SHP77 (cell line): Measurements from ENCODE around the gene FBXL19.

Source experiments
- DNase-seq, 2 experiments: peaks; one replicate each; lab custom pipeline; 2025; lab: John Stamatoyannopoulos, UW

The FBXL19 gene

DNA sequence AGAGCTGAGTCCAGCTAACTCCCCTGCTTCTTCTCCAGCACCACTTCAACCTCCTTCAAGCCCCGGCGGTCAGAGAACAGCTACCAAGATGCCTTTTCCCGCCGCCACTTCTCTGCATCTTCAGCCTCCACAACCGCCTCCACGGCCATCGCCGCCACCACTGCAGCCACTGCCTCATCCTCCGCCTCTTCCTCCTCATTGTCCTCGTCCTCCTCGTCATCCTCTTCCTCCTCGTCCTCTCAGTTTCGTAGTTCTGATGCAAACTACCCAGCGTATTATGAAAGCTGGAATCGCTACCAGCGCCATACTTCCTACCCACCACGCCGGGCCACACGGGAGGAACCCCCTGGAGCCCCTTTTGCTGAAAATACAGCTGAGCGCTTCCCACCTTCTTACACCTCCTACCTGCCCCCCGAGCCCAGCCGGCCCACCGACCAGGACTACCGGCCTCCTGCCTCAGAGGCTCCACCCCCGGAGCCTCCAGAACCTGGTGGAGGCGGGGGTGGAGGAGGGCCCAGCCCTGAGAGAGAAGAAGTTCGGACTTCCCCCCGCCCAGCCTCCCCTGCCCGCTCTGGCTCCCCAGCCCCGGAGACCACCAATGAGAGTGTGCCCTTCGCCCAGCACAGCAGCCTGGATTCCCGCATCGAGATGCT, 41.3 kb downstream of the FBXL19 start:
- no peak for DNase-seq

DNA sequence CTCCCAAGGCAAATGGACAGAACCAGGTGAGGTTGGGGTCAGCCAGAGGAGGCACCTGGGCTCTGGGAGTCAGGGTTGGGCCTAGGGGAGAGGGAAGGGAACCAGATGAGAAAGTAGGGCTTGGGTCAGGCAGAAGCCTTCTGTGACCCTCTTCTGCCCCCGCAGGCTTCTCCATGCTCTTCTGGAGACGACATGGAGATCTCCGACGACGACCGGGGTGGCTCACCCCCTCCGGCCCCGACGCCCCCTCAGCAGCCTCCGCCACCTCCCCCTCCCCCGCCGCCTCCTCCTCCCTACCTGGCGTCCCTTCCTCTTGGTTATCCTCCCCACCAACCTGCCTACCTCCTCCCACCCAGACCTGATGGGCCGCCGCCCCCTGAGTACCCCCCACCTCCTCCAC, 42.1 kb downstream of the FBXL19 start:
- DNase-seq = no peak

DNA sequence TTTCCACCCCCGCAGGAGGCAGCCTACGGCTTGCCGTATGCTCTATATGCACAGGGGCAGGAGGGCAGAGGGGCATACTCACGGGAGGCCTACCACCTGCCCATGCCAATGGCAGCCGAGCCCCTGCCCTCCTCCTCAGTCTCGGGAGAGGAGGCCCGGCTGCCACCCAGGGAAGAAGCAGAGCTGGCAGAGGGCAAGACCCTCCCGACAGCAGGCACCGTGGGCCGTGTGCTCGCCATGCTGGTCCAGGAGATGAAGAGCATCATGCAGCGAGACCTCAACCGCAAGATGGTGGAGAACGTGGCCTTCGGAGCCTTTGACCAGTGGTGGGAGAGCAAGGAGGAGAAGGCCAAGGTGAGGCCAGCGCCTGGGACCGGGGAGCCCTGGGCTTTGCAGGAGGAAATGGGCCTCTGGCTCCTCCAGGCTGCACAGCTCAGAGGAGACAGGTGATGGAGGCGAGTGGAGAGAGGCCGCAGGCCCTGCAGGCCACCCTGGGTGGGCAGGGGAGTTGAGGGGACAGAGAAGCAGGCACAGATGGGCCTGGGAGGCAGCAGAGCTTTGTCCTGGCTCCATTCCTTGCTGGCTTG, 42.8 kb downstream of the FBXL19 start:
- DNase-seq = no peak

DNA sequence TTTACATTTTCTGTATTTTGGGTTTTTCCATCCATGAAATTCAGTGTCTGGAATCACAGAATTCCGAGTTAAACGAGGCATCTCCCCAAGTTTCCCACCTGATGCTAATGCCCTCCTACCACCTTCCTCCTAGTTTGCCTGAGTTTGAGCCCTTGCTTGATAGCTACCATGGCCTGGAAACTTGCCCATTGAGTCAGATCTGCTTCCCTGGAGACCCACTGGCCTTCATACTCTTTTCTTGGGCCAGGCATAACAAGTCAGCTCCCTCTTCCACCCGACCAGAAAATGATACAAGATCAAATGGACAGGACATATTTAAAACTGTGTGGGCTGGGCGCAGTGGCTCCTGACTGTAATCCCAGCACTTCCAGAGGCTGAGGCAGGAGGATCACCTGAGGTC, 44.4 kb downstream of the FBXL19 start:
- no peak for DNase-seq

GRCh38 chr16:30969246-30969842, 46.0 kb downstream of the FBXL19 start:
- no peak for DNase-seq

DNA sequence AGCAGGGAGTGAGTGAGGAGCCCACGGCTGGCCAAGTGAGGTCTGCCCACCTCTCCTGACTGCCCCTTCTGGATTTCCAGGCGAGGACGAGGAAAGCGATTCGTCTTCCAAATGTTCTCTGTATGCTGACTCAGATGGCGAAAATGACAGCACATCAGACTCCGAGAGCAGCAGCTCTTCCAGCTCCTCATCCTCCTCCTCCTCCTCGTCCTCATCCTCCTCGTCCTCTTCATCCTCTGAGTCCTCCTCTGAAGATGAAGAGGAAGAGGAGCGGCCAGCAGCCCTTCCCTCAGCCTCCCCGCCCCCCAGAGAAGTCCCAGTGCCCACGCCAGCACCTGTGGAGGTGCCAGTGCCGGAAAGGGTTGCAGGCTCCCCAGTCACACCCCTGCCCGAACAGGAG, 47.9 kb downstream of the FBXL19 start:
- DNase-seq = no peak

GRCh38 chr16:30972872-30973271, 49.5 kb downstream of the FBXL19 start:
- no peak for DNase-seq

GRCh38 chr16:30974348-30974747, 51.0 kb downstream of the FBXL19 start:
- no peak for DNase-seq

GRCh38 chr16:30976486-30976885, 53.1 kb downstream of the FBXL19 start:
- no peak for DNase-seq

GRCh38 chr16:30977502-30977901, 54.1 kb downstream of the FBXL19 start:
- DNase-seq = no peak

- DNase-seq = no peak
Measured at GRCh38 chr16:30979170-30980022, 56.0 kb downstream of the FBXL19 start.

- DNase-seq = no peak
Measured at GRCh38 chr16:30980023-30980371, 56.6 kb downstream of the FBXL19 start.

DNA sequence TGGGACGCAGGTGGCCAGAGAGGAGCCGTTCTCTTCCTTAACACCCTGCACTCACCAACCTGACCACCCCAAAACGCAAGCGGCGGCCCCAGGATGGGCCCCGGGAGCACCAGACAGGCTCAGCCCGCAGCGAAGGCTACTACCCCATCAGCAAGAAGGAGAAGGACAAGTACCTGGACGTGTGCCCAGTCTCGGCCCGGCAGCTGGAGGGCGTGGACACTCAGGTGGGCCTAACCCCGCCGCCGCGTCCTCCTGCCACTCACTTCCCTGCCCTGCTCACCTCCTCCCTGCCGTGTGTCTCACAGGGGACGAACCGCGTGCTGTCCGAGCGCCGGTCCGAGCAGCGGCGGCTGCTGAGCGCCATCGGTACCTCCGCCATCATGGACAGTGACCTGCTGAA, 57.1 kb downstream of the FBXL19 start:
- no peak for DNase-seq

- no peak for DNase-seq
Measured at GRCh38 chr16:30980959-30981358, 57.6 kb downstream of the FBXL19 start.

DNA sequence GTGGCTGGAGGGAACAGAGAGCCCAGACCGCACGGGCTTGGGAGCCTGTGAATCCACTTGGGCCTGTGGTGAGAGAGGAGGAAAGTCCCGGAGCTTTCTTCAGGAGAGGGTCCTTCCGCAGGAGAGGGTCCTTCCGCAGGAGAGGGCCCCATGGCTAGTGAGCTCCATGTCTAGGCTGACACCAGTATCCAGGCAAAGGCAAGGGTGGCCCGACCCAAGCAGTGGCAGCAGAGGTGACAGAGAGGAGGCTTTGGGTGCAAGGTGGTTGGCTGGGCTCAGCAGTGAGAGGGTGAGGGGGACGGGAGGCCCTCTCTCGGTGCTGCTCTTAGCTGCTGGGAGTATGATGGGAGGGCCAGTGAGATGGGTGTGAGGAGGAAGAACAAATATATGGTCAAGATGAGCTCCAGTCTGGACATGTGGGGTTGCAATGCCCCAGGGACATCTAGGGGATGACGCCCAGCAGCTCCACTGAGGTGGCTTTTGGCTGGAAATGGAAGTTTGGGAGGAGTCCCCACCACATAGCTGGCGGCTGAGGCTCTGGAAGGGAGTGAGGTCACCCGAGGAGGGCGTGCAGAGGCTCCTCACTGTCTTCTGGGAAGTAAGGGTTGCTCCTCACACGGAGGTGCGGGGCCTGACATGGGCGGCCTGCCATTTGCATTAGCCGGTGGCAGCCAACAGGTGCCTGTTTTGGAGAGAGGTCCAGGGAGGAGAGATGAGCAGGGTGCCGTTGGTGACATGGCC, 59.3 kb downstream of the FBXL19 start:
- no peak for DNase-seq

DNA sequence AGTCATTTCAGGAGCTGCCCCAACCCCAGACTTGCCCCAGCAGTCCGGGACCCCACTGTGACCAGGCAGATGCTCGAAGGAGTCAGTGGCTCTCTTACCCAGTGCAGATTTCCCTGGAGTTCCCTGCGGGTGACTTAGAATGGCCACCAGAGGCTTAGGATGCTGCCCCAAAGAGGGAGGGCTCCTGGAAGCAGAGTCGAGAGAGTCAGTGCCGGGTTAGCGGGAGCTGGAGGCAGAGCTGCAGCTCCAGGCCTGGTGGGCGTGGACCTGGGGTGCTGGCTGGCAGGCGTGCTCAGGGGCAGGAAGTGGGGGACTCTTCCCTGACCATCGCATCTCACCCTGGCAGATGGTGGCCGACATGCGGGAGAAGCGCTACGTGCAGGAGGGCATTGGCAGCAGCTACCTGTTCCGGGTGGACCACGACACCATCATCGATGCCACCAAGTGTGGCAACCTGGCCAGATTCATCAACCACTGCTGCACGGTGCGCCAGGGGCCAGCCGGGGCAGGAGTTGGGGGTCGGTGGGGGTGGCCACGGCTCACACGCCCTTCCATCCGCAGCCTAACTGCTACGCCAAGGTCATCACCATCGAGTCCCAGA, 60.0 kb downstream of the FBXL19 start:
- DNase-seq = no peak

- no peak for DNase-seq
Measured at GRCh38 chr16:30983898-30984610, 60.7 kb downstream of the FBXL19 start.

- DNase-seq = peak; percentile 69 to 76
Measured at GRCh38 chr16:30984669-30985400, 61.5 kb downstream of the FBXL19 start, which contains the start of gene HSD3B7. Gene HSD3B7, plus strand, starts transcription at chr16:30985207. Its CDS starts 452 bp downstream, at chr16:30985659.

DNA sequence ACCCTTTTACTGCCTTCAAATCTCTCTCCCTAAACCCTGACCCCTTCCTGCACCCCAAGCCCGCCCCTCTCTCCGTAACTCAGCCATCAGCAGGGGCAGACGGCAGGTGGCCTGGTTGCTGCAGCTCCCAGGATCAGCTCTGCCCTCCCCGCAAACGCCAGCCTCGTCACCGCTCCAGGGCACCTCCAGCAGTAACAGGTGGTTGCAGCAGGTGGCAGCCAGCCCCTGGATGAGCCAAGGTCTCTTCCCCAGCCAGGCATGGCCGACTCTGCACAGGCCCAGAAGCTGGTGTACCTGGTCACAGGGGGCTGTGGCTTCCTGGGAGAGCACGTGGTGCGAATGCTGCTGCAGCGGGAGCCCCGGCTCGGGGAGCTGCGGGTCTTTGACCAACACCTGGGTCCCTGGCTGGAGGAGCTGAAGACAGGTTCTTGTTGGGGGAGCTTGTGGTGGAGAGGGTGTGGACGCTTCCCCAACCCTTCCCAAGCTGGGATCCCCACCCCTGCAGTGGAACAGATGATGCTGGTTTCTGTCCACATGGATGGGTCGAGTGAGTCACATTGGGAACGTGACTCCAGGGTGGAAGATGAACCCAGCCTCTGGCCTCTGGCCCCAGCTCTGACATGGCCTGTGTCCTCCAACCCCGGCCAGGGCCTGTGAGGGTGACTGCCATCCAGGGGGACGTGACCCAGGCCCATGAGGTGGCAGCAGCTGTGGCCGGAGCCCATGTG, 62.2 kb downstream of the FBXL19 start:
- DNase-seq = peak; percentile 74 to 87
